ENCODE measurements around the gene SFT2D3. TPM values are rescaled to one million over a fixed set of nuclear protein-coding genes. Genes with fewer than 3 reads are reported as not detected.

Gene SFT2D3
- total and polyA plus RNA-seq, 2 of the 13 experiments (the other 11 are each of a cell fraction or from before 2014, with no cell fraction given): 8.3 to 9.4 TPM

DNA sequence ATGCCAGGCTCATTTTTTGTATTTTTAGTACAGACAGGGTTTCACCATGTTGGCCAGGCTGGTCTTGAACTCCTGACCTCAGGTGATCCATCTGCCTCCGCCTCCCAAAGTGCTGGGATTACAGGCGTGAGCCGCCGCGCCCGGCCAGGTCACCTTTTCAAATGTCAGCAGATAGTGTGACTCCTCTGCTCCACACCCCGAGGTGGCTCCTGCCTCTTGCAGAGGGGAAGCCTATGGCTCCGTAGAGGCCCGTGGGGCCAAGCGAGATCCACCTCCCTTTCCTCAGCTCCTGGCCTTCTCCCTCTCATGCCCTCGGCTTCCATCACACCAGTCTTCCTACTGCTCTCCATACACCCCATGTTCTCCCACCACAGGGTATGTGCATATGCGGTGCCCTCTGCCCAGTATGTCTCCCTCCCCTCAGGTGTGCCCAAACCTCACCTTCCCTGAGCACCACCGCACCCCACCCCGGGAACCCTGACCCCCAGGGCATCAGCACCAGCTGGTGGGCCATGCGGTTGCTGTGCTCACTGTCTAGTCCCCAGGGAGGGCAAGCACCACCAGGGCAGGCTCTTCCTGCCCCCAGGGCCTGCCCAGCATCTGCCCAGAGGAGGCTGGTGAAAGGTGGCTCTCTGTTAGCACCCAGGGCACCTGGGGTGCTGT lies 44.6 kb upstream of the SFT2D3 start:
- Histone ChIP-seq H3K4me1 (ENCODE audit: insufficient read depth, low read length) (peaks cover 23% of the 10 kb centered on the region), H2AFZ (ENCODE audit: low read length) (no peak overlapping the region), H3K9me3 (ENCODE audit: low read length) (no peaks in the 10 kb centered on the region), H3K36me3 (replicated peaks in 1 of 2; ENCODE audit: control insufficient read depth in 1 of 2, insufficient read depth in 2 of 2, low read length in 2 of 2) (no peaks in the 10 kb centered on the region), H3K4me3 (replicated peaks in 1 of 3; ENCODE audit: insufficient read depth in 1 of 3, low read depth in 2 of 3, low read length in 3 of 3) (no peak overlapping the region), H4K20me1 (ENCODE audit: insufficient read depth, low read length) (no peaks in the 10 kb centered on the region), H3K4me2 (ENCODE audit: low read depth, low read length) (no peak overlapping the region), H3K27me3 (ENCODE audit: control insufficient read depth in 1 of 2, insufficient read depth in 2 of 2, low read length in 2 of 2) (peaks cover 6 to 68% of the 10 kb centered on the region in 2 experiments), H3K27ac (ENCODE audit: extremely low read length, insufficient read depth, low read length) (no peak overlapping the region), H3K79me2 (ENCODE audit: insufficient read depth, low read length) (no peaks in the 10 kb centered on the region), H3K9ac (ENCODE audit: insufficient read depth, low read depth, low read length) (no peak overlapping the region)
- no peak for DNase-seq (ENCODE audit: low spot score)
- POLR2A ChIA-PET: no interaction called here
- TF ChIP-seq, protein P1, sequence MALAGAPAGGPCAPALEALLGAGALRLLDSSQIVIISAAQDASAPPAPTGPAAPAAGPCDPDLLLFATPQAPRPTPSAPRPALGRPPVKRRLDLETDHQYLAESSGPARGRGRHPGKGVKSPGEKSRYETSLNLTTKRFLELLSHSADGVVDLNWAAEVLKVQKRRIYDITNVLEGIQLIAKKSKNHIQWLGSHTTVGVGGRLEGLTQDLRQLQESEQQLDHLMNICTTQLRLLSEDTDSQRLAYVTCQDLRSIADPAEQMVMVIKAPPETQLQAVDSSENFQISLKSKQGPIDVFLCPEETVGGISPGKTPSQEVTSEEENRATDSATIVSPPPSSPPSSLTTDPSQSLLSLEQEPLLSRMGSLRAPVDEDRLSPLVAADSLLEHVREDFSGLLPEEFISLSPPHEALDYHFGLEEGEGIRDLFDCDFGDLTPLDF (CRISPR knock-in tag; IDR thresholded peaks at IDR 0.05): no peak
- TF ChIP-seq, protein P2, sequence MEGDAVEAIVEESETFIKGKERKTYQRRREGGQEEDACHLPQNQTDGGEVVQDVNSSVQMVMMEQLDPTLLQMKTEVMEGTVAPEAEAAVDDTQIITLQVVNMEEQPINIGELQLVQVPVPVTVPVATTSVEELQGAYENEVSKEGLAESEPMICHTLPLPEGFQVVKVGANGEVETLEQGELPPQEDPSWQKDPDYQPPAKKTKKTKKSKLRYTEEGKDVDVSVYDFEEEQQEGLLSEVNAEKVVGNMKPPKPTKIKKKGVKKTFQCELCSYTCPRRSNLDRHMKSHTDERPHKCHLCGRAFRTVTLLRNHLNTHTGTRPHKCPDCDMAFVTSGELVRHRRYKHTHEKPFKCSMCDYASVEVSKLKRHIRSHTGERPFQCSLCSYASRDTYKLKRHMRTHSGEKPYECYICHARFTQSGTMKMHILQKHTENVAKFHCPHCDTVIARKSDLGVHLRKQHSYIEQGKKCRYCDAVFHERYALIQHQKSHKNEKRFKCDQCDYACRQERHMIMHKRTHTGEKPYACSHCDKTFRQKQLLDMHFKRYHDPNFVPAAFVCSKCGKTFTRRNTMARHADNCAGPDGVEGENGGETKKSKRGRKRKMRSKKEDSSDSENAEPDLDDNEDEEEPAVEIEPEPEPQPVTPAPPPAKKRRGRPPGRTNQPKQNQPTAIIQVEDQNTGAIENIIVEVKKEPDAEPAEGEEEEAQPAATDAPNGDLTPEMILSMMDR (CRISPR knock-in tag; IDR thresholded peaks at IDR 0.05): no peak
- TF ChIP-seq, protein P3, sequence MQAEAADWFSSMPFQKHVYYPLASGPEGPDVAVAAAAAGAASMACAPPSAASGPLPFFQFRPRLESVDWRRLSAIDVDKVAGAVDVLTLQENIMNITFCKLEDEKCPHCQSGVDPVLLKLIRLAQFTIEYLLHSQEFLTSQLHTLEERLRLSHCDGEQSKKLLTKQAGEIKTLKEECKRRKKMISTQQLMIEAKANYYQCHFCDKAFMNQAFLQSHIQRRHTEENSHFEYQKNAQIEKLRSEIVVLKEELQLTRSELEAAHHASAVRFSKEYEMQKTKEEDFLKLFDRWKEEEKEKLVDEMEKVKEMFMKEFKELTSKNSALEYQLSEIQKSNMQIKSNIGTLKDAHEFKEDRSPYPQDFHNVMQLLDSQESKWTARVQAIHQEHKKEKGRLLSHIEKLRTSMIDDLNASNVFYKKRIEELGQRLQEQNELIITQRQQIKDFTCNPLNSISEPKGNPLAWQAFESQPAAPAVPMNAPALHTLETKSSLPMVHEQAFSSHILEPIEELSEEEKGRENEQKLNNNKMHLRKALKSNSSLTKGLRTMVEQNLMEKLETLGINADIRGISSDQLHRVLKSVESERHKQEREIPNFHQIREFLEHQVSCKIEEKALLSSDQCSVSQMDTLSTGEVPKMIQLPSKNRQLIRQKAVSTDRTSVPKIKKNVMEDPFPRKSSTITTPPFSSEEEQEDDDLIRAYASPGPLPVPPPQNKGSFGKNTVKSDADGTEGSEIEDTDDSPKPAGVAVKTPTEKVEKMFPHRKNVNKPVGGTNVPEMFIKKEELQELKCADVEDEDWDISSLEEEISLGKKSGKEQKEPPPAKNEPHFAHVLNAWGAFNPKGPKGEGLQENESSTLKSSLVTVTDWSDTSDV (CRISPR knock-in tag; IDR thresholded peaks at IDR 0.05): no peak
- TF ChIP-seq ZNF772 (CRISPR knock-in tag; IDR thresholded peaks at IDR 0.05) (no peak), ZNF678 (CRISPR knock-in tag; IDR thresholded peaks at IDR 0.05) (no peak), ZNF12 (CRISPR knock-in tag; IDR thresholded peaks at IDR 0.05) (no peak), SP140L (CRISPR knock-in tag; IDR thresholded peaks at IDR 0.05; ENCODE audit: borderline replicate concordance) (no peak), ZNF432 (CRISPR knock-in tag; IDR thresholded peaks at IDR 0.05; ENCODE audit: borderline replicate concordance) (no peak), ZSCAN9 (CRISPR knock-in tag; IDR thresholded peaks at IDR 0.05; ENCODE audit: borderline replicate concordance) (no peak)
- TF ChIP-seq, protein P4, sequence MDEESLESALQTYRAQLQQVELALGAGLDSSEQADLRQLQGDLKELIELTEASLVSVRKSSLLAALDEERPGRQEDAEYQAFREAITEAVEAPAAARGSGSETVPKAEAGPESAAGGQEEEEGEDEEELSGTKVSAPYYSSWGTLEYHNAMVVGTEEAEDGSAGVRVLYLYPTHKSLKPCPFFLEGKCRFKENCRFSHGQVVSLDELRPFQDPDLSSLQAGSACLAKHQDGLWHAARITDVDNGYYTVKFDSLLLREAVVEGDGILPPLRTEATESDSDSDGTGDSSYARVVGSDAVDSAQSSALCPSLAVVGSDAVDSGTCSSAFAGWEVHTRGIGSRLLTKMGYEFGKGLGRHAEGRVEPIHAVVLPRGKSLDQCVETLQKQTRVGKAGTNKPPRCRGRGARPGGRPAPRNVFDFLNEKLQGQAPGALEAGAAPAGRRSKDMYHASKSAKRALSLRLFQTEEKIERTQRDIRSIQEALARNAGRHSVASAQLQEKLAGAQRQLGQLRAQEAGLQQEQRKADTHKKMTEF (CRISPR knock-in tag; IDR thresholded peaks at IDR 0.05): no peak
- TF ChIP-seq, protein P5, sequence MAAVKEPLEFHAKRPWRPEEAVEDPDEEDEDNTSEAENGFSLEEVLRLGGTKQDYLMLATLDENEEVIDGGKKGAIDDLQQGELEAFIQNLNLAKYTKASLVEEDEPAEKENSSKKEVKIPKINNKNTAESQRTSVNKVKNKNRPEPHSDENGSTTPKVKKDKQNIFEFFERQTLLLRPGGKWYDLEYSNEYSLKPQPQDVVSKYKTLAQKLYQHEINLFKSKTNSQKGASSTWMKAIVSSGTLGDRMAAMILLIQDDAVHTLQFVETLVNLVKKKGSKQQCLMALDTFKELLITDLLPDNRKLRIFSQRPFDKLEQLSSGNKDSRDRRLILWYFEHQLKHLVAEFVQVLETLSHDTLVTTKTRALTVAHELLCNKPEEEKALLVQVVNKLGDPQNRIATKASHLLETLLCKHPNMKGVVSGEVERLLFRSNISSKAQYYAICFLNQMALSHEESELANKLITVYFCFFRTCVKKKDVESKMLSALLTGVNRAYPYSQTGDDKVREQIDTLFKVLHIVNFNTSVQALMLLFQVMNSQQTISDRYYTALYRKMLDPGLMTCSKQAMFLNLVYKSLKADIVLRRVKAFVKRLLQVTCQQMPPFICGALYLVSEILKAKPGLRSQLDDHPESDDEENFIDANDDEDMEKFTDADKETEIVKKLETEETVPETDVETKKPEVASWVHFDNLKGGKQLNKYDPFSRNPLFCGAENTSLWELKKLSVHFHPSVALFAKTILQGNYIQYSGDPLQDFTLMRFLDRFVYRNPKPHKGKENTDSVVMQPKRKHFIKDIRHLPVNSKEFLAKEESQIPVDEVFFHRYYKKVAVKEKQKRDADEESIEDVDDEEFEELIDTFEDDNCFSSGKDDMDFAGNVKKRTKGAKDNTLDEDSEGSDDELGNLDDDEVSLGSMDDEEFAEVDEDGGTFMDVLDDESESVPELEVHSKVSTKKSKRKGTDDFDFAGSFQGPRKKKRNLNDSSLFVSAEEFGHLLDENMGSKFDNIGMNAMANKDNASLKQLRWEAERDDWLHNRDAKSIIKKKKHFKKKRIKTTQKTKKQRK (IDR thresholded peaks at IDR 0.05; ENCODE audit: low read length): no peak
- CTCF ChIA-PET (ENCODE audit: low intra/inter-chr PET ratio, low total read pairs): no interaction called here
- WGBS (ENCODE audit: low lambda C conversion rate): 54% methylated on average over 13 of the region's 15 CpGs
- intact Hi-C loops (cut with micrococcal nuclease; ENCODE audit: unreplicated experiment): no loop called here
- in situ Hi-C loops (cut with HindIII; ENCODE audit: extremely low pct_ligation_motif_present, low pct_unique_long_range_greater_than_20kb): no loop called here
- no peak for ATAC-seq
- no peak for FAIRE-seq
- BruUV-seq (replicated peaks): no TSS peak

Data from HepG2 (cell line).